GM12878 (cell line): ENCODE measurements around the gene C1orf232. TPM values are rescaled to one million over a fixed set of nuclear protein-coding genes. Genes with fewer than 3 reads are reported as not detected.

Experiments
- ATAC-seq: fragments of 200-7000 bp; cut with Tn5 transposase; 3 replicates; pipeline ENCODE4 v1.9.1; 2020; ENCODE audit warnings: mild to moderate bottlenecking, moderate library complexity
- BruUV-seq: library from RNA; stranded (reverse); fragments of 400-500 nt; replicated peaks from 2 replicates; lab custom pipeline; 2021; lab: Mats Ljungman, UMichigan
- CTCF ChIA-PET: fragments of 300-600 bp; sonication (Branson Sonifier 250); formaldehyde crosslinking; extraction: SDS; loops from one replicate; lab custom pipeline; 2021; ENCODE audit warnings: inconsistent platforms; lab: Yijun Ruan, JAX
- POLR2A ChIA-PET: fragments of 350-600 bp; formaldehyde crosslinking; extraction: SDS; loops from one replicate; lab custom pipeline; 2021; ENCODE audit warnings: inconsistent platforms; lab: Charles Lee
- RAD21 ChIA-PET: fragments of 300-600 bp; sonication (Branson Sonifier 250); formaldehyde crosslinking; loops from one replicate; lab custom pipeline; 2023; ENCODE audit warnings: antibody characterized with exemption; ENCODE audit not compliant: unreplicated experiment; lab: Charles Lee
- SMC1A ChIA-PET: fragments of 300-600 bp; sonication (Branson Sonifier 250); formaldehyde crosslinking; loops from one replicate; lab custom pipeline; 2023; ENCODE audit not compliant: unreplicated experiment, uncharacterized antibody; lab: Charles Lee
- DNase-seq: peaks from one replicate; pipeline ENCODE4 v3.0.0-alpha.2; 2011; ENCODE audit warnings: low read depth, low spot score
- FAIRE-seq: peaks from 3 replicates; lab custom pipeline; 2011; peaks lifted over from hg19 to GRCh38; lab: Jason Lieb, UNC
- H2AFZ ChIP-seq: 2 replicates; pipeline ENCODE4 v1.6.0; 2011; ENCODE audit warnings: low read depth, low read length, control low read depth; ENCODE audit not compliant: control insufficient read depth
- H3K27ac ChIP-seq: 2 replicates; pipeline ENCODE4 v1.5.1; 2011; ENCODE audit warnings: control low read depth; ENCODE audit not compliant: control insufficient read depth, insufficient read depth
- H3K27me3 ChIP-seq, 2 experiments: replicated peaks in 1 of 2; 2 replicates each; pipeline versions ENCODE4 v1.6.0 to v1.6.1; 2011; ENCODE audit warnings: low read length in 1 of 2; ENCODE audit not compliant: control insufficient read depth in 2 of 2, insufficient read depth in 2 of 2
- H3K36me3 ChIP-seq, 2 experiments: 2 replicates each; pipeline ENCODE4 v1.5.1; 2011; ENCODE audit warnings: low read length in 1 of 2; ENCODE audit not compliant: control insufficient read depth in 2 of 2, insufficient read depth in 2 of 2
- H3K4me1 ChIP-seq: 2 replicates; pipeline ENCODE4 v1.6.1; 2011; ENCODE audit warnings: mild to moderate bottlenecking, low read length, moderate library complexity, mixed read lengths; ENCODE audit not compliant: control insufficient read depth, insufficient read depth
- H3K4me2 ChIP-seq: 2 replicates; pipeline ENCODE4 v1.6.0; 2011; ENCODE audit warnings: control low read depth; ENCODE audit not compliant: control insufficient read depth, insufficient read depth
- H3K4me3 ChIP-seq: fragments of 200-600 bp; sonication (generic); 2 replicates; pipeline ENCODE4 v1.5.1; 2016
- H3K79me2 ChIP-seq: 2 replicates; pipeline ENCODE4 v1.6.0; 2011; ENCODE audit warnings: low read length; ENCODE audit not compliant: control insufficient read depth, insufficient read depth
- H3K9ac ChIP-seq: 2 replicates; pipeline ENCODE4 v1.8.0; 2011; ENCODE audit warnings: low read length, control low read depth, mixed read lengths; ENCODE audit not compliant: control insufficient read depth, insufficient read depth
- H3K9me3 ChIP-seq: replicated peaks from 3 replicates; pipeline ENCODE4 v1.5.1; 2011; ENCODE audit warnings: mild to moderate bottlenecking, low read length; ENCODE audit not compliant: control insufficient read depth, insufficient read depth
- H4K20me1 ChIP-seq: 2 replicates; pipeline ENCODE4 v1.6.0; 2011; ENCODE audit not compliant: control insufficient read depth, insufficient read depth
- RBBP5 ChIP-seq: fragments of 200-600 bp; sonication (generic); conservative IDR thresholded peaks from 2 replicates; pipeline ENCODE4 v1.6.1; 2016
- WRNIP1 ChIP-seq: IDR thresholded peaks from 2 replicates; pipeline ENCODE4 v1.6.1; 2011; ENCODE audit warnings: low read depth, low read length, improper control_type of control experiment, borderline replicate concordance
- YY1 ChIP-seq: IDR thresholded peaks from 2 replicates; pipeline ENCODE4 v1.6.1; 2011; ENCODE audit warnings: low read depth, mild to moderate bottlenecking, low read length
- WGBS: methylation state at CpG from one replicate; pipeline ENCODE4 v1.1.6; 2016; ENCODE audit warnings: low lambda C conversion rate; ENCODE audit not compliant: insufficient replicate concordance, insufficient coverage; ENCODE audit errors: missing lambda C conversion rate; 5-methylcytosine and 5-hydroxymethylcytosine counted together
- in situ Hi-C: fragments of 300-500 bp; cut with MboI; formaldehyde crosslinking; loops from 9 replicates; pipeline ENCODE4 v1.14.3; 2018; ENCODE audit warnings: mixed read lengths
- intact Hi-C: fragments of 100-400 bp; cut with micrococcal nuclease; formaldehyde crosslinking; loops from one replicate; pipeline ENCODE4 v1.14.2; 2022; ENCODE audit not compliant: unreplicated experiment
- polyA plus RNA-seq, 11 experiments: library from polyadenylated mRNA; depleted of rRNA in 4 of 11; unstranded in 6 of 11; stranded (reverse) in 5 of 11; fragments of >200 nt; fragmentation: Nextera tagmentation in 4 of 11; fragmentation: Illumina TruSeq in 1 of 11; extraction: Ambion mirVana in 4 of 11; extraction: Trizol in 1 of 11; gene quantifications; 1 replicate in 1 of 11; 2 replicates in 10 of 11; pipeline versions ENCODE4 v1.2.1 to v1.2.3, GENCODE V29; 2011 to 2016; ENCODE audit warnings: inconsistent platforms in 2 of 11, missing spikeins in 2 of 11, low read depth in 1 of 11
- total RNA-seq, 4 experiments: library from RNA; depleted of rRNA in 3 of 4; stranded (reverse); fragments of >200 nt in 3 of 4; fragmentation: Illumina TruSeq in 1 of 4; extraction: Trizol in 1 of 4; gene quantifications; 2 replicates each; pipeline versions ENCODE4 v1.2.1 to v1.2.3, GENCODE V29; 2013 to 2021
- TF ChIP-seq, protein P1 (sequence below): fragments of 450-650 bp; IDR thresholded peaks from 2 replicates; pipeline ENCODE4 v1.6.1; 2017; ENCODE audit warnings: mild to moderate bottlenecking, moderate library complexity

Gene C1orf232
- total and polyA plus RNA-seq, 10 of the 15 experiments (the other 5 are each of a cell fraction or from before 2014, with no cell fraction given): not detected

DNA sequence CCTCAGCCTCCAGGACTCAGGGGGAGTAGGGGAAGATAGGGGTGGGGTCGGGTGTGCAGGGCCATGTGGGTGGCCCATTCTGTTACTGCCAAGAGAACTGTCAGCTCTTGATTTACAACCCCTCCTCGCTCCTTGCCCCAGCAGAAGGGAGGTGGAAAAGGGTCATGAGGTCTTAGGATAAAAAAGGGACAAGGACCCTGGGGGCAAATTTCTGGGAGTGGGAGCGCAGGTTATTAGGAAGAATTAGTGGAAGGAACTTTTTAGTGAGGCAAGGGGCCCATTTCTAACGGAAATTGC is 9.1 kb downstream of the C1orf232 start:
- Histone ChIP-seq H3K4me1 (peaks cover 3% of the 10 kb centered on the region), H3K9ac (no peak overlapping the region), H4K20me1 (no peaks in the 10 kb centered on the region), H3K4me2 (no peak overlapping the region), H3K4me3 (no peak overlapping the region), H3K9me3 (no peaks in the 10 kb centered on the region; the same call in 2 of the 3 replicates), H3K36me3 (no peaks in the 10 kb centered on the region), H2AFZ (no peak overlapping the region), H3K79me2 (no peaks in the 10 kb centered on the region), H3K27ac (no peak overlapping the region), H3K27me3 (peaks cover 5 to 22% of the 10 kb centered on the region in 2 experiments)
- RAD21 ChIA-PET: no interaction called here
- DNase-seq: no peak
- ATAC-seq: no peak
- in situ Hi-C loops: no loop called here
- no TSS peak for BruUV-seq
- POLR2A ChIA-PET: no interaction called here
- intact Hi-C loops: loop anchor here (5.0 to 10.0 kb wide), 2 partner anchors 52 to 235 kb away; no protein-coding TSS in a partner anchor
- SMC1A ChIA-PET: no interaction called here
- TF ChIP-seq WRNIP1: no peak
- TF ChIP-seq RBBP5: no peak
- no peak for TF ChIP-seq YY1
- TF ChIP-seq, protein P1, sequence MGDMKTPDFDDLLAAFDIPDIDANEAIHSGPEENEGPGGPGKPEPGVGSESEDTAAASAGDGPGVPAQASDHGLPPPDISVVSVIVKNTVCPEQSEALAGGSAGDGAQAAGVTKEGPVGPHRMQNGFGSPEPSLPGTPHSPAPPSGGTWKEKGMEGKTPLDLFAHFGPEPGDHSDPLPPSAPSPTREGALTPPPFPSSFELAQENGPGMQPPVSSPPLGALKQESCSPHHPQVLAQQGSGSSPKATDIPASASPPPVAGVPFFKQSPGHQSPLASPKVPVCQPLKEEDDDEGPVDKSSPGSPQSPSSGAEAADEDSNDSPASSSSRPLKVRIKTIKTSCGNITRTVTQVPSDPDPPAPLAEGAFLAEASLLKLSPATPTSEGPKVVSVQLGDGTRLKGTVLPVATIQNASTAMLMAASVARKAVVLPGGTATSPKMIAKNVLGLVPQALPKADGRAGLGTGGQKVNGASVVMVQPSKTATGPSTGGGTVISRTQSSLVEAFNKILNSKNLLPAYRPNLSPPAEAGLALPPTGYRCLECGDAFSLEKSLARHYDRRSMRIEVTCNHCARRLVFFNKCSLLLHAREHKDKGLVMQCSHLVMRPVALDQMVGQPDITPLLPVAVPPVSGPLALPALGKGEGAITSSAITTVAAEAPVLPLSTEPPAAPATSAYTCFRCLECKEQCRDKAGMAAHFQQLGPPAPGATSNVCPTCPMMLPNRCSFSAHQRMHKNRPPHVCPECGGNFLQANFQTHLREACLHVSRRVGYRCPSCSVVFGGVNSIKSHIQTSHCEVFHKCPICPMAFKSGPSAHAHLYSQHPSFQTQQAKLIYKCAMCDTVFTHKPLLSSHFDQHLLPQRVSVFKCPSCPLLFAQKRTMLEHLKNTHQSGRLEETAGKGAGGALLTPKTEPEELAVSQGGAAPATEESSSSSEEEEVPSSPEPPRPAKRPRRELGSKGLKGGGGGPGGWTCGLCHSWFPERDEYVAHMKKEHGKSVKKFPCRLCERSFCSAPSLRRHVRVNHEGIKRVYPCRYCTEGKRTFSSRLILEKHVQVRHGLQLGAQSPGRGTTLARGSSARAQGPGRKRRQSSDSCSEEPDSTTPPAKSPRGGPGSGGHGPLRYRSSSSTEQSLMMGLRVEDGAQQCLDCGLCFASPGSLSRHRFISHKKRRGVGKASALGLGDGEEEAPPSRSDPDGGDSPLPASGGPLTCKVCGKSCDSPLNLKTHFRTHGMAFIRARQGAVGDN: no peak
- CTCF ChIA-PET: interaction anchor here (0.5 kb wide), 1 partner anchor 650 kb away, joined by 3 read pairs; no protein-coding TSS in a partner anchor
- FAIRE-seq: no peak
- 19% methylated on average over 4 of the region's 4 CpGs for WGBS
